IMR-90 (cell line): ENCODE measurements around the gene DDX54.

ENCODE experiments used
- CEBPB ChIP-seq: IDR thresholded peaks from 2 replicates; pipeline ENCODE4 v1.6.1; 2012; ENCODE audit warnings: low read depth, low read length, improper control_type of control experiment
- CHD1 ChIP-seq: IDR thresholded peaks from 2 replicates; pipeline ENCODE4 v1.6.1; 2012; ENCODE audit warnings: low read depth, low read length, improper control_type of control experiment
- FOS ChIP-seq: fragments of 150-350 bp; IDR thresholded peaks from 2 replicates; pipeline ENCODE4 v1.6.1; 2016; ENCODE audit warnings: low read depth, low read length
- MAFK ChIP-seq: IDR thresholded peaks from 2 replicates; pipeline ENCODE4 v1.6.1; 2012; ENCODE audit warnings: low read depth, low read length, improper control_type of control experiment
- MAZ ChIP-seq: IDR thresholded peaks from 2 replicates; pipeline ENCODE4 v1.6.1; 2012; ENCODE audit warnings: low read depth, mild to moderate bottlenecking, low read length, improper control_type of control experiment, moderate library complexity, borderline replicate concordance
- MXI1 ChIP-seq: IDR thresholded peaks from 2 replicates; pipeline ENCODE4 v1.6.1; 2012; ENCODE audit warnings: low read depth, mild to moderate bottlenecking, low read length, moderate library complexity, borderline replicate concordance
- POLR2A ChIP-seq: IDR thresholded peaks from 2 replicates; pipeline ENCODE4 v1.6.1; 2012; ENCODE audit warnings: mild to moderate bottlenecking, low read depth, low read length
- RAD21 ChIP-seq: IDR thresholded peaks from 2 replicates; pipeline ENCODE4 v1.6.1; 2012; ENCODE audit warnings: low read length, improper control_type of control experiment
- RCOR1 ChIP-seq: IDR thresholded peaks from 2 replicates; pipeline ENCODE4 v1.6.1; 2012; ENCODE audit warnings: mild to moderate bottlenecking, low read length, improper control_type of control experiment; ENCODE audit not compliant: insufficient replicate concordance
- RFX5 ChIP-seq: IDR thresholded peaks from 2 replicates; pipeline ENCODE4 v1.8.0; 2012; ENCODE audit warnings: low read depth, mild to moderate bottlenecking, low read length, moderate library complexity
- SMC3 ChIP-seq: fragments of 150-350 bp; IDR thresholded peaks from 2 replicates; pipeline ENCODE4 v1.6.1; 2016; ENCODE audit warnings: low read depth, mild to moderate bottlenecking, antibody characterized with exemption, low read length, moderate library complexity
- USF2 ChIP-seq: fragments of 150-350 bp; IDR thresholded peaks from 2 replicates; pipeline ENCODE4 v1.6.1; 2017; ENCODE audit warnings: mild to moderate bottlenecking, antibody characterized with exemption, low read length, low read depth
- TF ChIP-seq, protein P1 (sequence below): conservative IDR thresholded peaks from 2 replicates; pipeline ENCODE4 v1.5.1; 2012; ENCODE audit warnings: mild to moderate bottlenecking, low read depth, low read length, improper control_type of control experiment
- TF ChIP-seq, protein P2 (sequence below): fragments of 150-350 bp; IDR thresholded peaks from 2 replicates; pipeline ENCODE4 v1.6.1; 2016; ENCODE audit warnings: low read depth, mild to moderate bottlenecking, low read length, moderate library complexity, borderline replicate concordance

GRCh38 chr12:113149361-113150150 lies 35.7 kb downstream of the DDX54 start, which contains the start of gene CFAP73:
- TF ChIP-seq, protein P1, sequence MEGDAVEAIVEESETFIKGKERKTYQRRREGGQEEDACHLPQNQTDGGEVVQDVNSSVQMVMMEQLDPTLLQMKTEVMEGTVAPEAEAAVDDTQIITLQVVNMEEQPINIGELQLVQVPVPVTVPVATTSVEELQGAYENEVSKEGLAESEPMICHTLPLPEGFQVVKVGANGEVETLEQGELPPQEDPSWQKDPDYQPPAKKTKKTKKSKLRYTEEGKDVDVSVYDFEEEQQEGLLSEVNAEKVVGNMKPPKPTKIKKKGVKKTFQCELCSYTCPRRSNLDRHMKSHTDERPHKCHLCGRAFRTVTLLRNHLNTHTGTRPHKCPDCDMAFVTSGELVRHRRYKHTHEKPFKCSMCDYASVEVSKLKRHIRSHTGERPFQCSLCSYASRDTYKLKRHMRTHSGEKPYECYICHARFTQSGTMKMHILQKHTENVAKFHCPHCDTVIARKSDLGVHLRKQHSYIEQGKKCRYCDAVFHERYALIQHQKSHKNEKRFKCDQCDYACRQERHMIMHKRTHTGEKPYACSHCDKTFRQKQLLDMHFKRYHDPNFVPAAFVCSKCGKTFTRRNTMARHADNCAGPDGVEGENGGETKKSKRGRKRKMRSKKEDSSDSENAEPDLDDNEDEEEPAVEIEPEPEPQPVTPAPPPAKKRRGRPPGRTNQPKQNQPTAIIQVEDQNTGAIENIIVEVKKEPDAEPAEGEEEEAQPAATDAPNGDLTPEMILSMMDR, result no peak
- no peak for TF ChIP-seq POLR2A
- no peak for TF ChIP-seq USF2
- no peak for TF ChIP-seq CEBPB
- no peak for TF ChIP-seq RCOR1
- no peak for TF ChIP-seq RFX5
- TF ChIP-seq RAD21, result no peak
- TF ChIP-seq MXI1, result no peak
- TF ChIP-seq SMC3, result no peak
- no peak for TF ChIP-seq MAFK
- TF ChIP-seq MAZ, result peak; percentile 66; the same call in 1 of the 2 replicates
- no peak for TF ChIP-seq FOS
- TF ChIP-seq, protein P2, sequence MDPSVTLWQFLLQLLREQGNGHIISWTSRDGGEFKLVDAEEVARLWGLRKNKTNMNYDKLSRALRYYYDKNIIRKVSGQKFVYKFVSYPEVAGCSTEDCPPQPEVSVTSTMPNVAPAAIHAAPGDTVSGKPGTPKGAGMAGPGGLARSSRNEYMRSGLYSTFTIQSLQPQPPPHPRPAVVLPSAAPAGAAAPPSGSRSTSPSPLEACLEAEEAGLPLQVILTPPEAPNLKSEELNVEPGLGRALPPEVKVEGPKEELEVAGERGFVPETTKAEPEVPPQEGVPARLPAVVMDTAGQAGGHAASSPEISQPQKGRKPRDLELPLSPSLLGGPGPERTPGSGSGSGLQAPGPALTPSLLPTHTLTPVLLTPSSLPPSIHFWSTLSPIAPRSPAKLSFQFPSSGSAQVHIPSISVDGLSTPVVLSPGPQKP, result no peak
- no peak for TF ChIP-seq CHD1
